ENCODE measurements around the gene PIM2. TPM values are rescaled to one million over a fixed set of nuclear protein-coding genes. Genes with fewer than 3 reads are reported as not detected.

The PIM2 gene
- total and polyA plus RNA-seq, 2 of the 13 experiments (the other 11 are each of a cell fraction or from before 2014, with no cell fraction given): 14.4 to 15.8 TPM

DNA sequence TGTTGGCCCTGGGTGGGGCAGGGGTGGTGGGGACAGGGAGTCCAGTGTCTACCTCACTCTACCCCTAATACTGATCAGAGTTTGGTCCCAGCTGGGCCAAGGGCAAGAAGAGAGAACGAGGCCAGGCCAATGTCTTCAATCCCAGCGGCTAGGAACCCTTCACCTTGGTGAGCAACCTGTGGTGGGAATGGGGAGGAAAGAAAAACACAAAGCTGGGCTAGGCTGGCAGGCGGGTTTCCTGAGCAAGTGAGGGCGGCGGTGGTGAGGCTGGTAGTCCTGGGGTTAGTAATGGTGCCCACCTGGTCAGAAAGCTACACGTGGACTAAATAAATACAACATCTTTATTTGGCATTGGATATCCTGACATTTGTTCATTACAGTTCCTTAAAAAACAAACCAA, 15.5 kb downstream of the PIM2 start:
- 96% methylated on average over 6 of the region's 6 CpGs for WGBS (ENCODE audit: low lambda C conversion rate)
- no peaks in the 10 kb centered on the region for H3K27me3 ChIP-seq (ENCODE audit: control insufficient read depth in 1 of 2, insufficient read depth in 2 of 2, low read length in 2 of 2)
- DNase-seq (ENCODE audit: low spot score): no peak
- BruUV-seq (replicated peaks): no TSS peak
- H2AFZ ChIP-seq (ENCODE audit: low read length): no peak overlapping the region
- no peak overlapping the region for H3K4me3 ChIP-seq (replicated peaks in 1 of 3; ENCODE audit: insufficient read depth in 1 of 3, low read depth in 2 of 3, low read length in 3 of 3)
- ChIA-PET CTCF (ENCODE audit: low intra/inter-chr PET ratio, low total read pairs) (no interaction called here), POLR2A (interaction anchor here (1.8 kb wide), 1 partner anchor 12 kb away, joined by 5 read pairs; no protein-coding TSS in a partner anchor)
- H3K9ac ChIP-seq (ENCODE audit: insufficient read depth, low read depth, low read length): no peak overlapping the region
- no peaks in the 10 kb centered on the region for H3K9me3 ChIP-seq (ENCODE audit: low read length)
- H3K4me2 ChIP-seq (ENCODE audit: low read depth, low read length): no peak overlapping the region
- no peak for ATAC-seq
- no peak for FAIRE-seq
- in situ Hi-C loops (cut with HindIII; ENCODE audit: extremely low pct_ligation_motif_present, low pct_unique_long_range_greater_than_20kb) (no loop called here), intact Hi-C loops (cut with micrococcal nuclease; ENCODE audit: unreplicated experiment) (no loop called here)
- H3K27ac ChIP-seq (ENCODE audit: extremely low read length, insufficient read depth, low read length): no peak overlapping the region
- no peaks in the 10 kb centered on the region for H4K20me1 ChIP-seq (ENCODE audit: insufficient read depth, low read length)
- TF ChIP-seq TEAD2 (CRISPR knock-in tag; IDR thresholded peaks at IDR 0.05): no peak
- TF ChIP-seq, protein P1, sequence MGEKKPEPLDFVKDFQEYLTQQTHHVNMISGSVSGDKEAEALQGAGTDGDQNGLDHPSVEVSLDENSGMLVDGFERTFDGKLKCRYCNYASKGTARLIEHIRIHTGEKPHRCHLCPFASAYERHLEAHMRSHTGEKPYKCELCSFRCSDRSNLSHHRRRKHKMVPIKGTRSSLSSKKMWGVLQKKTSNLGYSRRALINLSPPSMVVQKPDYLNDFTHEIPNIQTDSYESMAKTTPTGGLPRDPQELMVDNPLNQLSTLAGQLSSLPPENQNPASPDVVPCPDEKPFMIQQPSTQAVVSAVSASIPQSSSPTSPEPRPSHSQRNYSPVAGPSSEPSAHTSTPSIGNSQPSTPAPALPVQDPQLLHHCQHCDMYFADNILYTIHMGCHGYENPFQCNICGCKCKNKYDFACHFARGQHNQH (CRISPR knock-in tag; IDR thresholded peaks at IDR 0.05): no peak
- TF ChIP-seq, protein P2, sequence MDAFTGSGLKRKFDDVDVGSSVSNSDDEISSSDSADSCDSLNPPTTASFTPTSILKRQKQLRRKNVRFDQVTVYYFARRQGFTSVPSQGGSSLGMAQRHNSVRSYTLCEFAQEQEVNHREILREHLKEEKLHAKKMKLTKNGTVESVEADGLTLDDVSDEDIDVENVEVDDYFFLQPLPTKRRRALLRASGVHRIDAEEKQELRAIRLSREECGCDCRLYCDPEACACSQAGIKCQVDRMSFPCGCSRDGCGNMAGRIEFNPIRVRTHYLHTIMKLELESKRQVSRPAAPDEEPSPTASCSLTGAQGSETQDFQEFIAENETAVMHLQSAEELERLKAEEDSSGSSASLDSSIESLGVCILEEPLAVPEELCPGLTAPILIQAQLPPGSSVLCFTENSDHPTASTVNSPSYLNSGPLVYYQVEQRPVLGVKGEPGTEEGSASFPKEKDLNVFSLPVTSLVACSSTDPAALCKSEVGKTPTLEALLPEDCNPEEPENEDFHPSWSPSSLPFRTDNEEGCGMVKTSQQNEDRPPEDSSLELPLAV (CRISPR knock-in tag; conservative IDR thresholded peaks at IDR 0.05; ENCODE audit: low read depth): no peak
- TF ChIP-seq, protein P3, sequence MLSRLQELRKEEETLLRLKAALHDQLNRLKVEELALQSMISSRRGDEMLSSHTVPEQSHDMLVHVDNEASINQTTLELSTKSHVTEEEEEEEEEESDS (CRISPR knock-in tag; IDR thresholded peaks at IDR 0.05; ENCODE audit: borderline replicate concordance): no peak
- TF ChIP-seq, protein P4, sequence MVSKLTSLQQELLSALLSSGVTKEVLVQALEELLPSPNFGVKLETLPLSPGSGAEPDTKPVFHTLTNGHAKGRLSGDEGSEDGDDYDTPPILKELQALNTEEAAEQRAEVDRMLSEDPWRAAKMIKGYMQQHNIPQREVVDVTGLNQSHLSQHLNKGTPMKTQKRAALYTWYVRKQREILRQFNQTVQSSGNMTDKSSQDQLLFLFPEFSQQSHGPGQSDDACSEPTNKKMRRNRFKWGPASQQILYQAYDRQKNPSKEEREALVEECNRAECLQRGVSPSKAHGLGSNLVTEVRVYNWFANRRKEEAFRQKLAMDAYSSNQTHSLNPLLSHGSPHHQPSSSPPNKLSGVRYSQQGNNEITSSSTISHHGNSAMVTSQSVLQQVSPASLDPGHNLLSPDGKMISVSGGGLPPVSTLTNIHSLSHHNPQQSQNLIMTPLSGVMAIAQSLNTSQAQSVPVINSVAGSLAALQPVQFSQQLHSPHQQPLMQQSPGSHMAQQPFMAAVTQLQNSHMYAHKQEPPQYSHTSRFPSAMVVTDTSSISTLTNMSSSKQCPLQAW (CRISPR knock-in tag; IDR thresholded peaks at IDR 0.05): no peak
- TF ChIP-seq ZNF777 (CRISPR knock-in tag; IDR thresholded peaks at IDR 0.05): no peak
- TF ChIP-seq, protein P5, sequence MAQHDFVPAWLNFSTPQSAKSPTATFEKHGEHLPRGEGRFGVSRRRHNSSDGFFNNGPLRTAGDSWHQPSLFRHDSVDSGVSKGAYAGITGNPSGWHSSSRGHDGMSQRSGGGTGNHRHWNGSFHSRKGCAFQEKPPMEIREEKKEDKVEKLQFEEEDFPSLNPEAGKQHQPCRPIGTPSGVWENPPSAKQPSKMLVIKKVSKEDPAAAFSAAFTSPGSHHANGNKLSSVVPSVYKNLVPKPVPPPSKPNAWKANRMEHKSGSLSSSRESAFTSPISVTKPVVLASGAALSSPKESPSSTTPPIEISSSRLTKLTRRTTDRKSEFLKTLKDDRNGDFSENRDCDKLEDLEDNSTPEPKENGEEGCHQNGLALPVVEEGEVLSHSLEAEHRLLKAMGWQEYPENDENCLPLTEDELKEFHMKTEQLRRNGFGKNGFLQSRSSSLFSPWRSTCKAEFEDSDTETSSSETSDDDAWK (CRISPR knock-in tag; IDR thresholded peaks at IDR 0.05): no peak
- TF ChIP-seq MTA1 (CRISPR knock-in tag; IDR thresholded peaks at IDR 0.05; ENCODE audit: borderline replicate concordance): no peak
- TF ChIP-seq, protein P6, sequence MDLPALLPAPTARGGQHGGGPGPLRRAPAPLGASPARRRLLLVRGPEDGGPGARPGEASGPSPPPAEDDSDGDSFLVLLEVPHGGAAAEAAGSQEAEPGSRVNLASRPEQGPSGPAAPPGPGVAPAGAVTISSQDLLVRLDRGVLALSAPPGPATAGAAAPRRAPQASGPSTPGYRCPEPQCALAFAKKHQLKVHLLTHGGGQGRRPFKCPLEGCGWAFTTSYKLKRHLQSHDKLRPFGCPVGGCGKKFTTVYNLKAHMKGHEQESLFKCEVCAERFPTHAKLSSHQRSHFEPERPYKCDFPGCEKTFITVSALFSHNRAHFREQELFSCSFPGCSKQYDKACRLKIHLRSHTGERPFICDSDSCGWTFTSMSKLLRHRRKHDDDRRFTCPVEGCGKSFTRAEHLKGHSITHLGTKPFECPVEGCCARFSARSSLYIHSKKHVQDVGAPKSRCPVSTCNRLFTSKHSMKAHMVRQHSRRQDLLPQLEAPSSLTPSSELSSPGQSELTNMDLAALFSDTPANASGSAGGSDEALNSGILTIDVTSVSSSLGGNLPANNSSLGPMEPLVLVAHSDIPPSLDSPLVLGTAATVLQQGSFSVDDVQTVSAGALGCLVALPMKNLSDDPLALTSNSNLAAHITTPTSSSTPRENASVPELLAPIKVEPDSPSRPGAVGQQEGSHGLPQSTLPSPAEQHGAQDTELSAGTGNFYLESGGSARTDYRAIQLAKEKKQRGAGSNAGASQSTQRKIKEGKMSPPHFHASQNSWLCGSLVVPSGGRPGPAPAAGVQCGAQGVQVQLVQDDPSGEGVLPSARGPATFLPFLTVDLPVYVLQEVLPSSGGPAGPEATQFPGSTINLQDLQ (CRISPR knock-in tag; IDR thresholded peaks at IDR 0.05): no peak
- no peak for TF ChIP-seq NCOA5 (CRISPR knock-in tag; IDR thresholded peaks at IDR 0.05)
- no peak for TF ChIP-seq FOXC1 (CRISPR knock-in tag; IDR thresholded peaks at IDR 0.05; ENCODE audit: borderline replicate concordance)
- TF ChIP-seq, protein P7, sequence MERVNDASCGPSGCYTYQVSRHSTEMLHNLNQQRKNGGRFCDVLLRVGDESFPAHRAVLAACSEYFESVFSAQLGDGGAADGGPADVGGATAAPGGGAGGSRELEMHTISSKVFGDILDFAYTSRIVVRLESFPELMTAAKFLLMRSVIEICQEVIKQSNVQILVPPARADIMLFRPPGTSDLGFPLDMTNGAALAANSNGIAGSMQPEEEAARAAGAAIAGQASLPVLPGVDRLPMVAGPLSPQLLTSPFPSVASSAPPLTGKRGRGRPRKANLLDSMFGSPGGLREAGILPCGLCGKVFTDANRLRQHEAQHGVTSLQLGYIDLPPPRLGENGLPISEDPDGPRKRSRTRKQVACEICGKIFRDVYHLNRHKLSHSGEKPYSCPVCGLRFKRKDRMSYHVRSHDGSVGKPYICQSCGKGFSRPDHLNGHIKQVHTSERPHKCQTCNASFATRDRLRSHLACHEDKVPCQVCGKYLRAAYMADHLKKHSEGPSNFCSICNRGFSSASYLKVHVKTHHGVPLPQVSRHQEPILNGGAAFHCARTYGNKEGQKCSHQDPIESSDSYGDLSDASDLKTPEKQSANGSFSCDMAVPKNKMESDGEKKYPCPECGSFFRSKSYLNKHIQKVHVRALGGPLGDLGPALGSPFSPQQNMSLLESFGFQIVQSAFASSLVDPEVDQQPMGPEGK (CRISPR knock-in tag; IDR thresholded peaks at IDR 0.05): no peak
- no peak for TF ChIP-seq EEA1 (CRISPR knock-in tag; IDR thresholded peaks at IDR 0.05; ENCODE audit: borderline replicate concordance)
- no peak for TF ChIP-seq SAP130 (CRISPR knock-in tag; IDR thresholded peaks at IDR 0.05; ENCODE audit: low read depth)
- peaks cover 12 to 13% of the 10 kb centered on the region in 2 experiments for H3K36me3 ChIP-seq (replicated peaks in 1 of 2; ENCODE audit: control insufficient read depth in 1 of 2, insufficient read depth in 2 of 2, low read length in 2 of 2)
- peaks cover 11% of the 10 kb centered on the region for H3K79me2 ChIP-seq (ENCODE audit: insufficient read depth, low read length)
- H3K4me1 ChIP-seq (ENCODE audit: insufficient read depth, low read length): peaks cover 10% of the 10 kb centered on the region

Data from HepG2 (cell line).